Measurements from ENCODE around the gene ZNF688. TPM values are rescaled to one million over a fixed set of nuclear protein-coding genes. Genes with fewer than 3 reads are reported as not detected.

The ZNF688 gene
- total and polyA plus RNA-seq, 9 of the 15 experiments (the other 6 are each of a cell fraction or from before 2014, with no cell fraction given), result 0.48 to 12.9 (median 4.5) TPM

DNA sequence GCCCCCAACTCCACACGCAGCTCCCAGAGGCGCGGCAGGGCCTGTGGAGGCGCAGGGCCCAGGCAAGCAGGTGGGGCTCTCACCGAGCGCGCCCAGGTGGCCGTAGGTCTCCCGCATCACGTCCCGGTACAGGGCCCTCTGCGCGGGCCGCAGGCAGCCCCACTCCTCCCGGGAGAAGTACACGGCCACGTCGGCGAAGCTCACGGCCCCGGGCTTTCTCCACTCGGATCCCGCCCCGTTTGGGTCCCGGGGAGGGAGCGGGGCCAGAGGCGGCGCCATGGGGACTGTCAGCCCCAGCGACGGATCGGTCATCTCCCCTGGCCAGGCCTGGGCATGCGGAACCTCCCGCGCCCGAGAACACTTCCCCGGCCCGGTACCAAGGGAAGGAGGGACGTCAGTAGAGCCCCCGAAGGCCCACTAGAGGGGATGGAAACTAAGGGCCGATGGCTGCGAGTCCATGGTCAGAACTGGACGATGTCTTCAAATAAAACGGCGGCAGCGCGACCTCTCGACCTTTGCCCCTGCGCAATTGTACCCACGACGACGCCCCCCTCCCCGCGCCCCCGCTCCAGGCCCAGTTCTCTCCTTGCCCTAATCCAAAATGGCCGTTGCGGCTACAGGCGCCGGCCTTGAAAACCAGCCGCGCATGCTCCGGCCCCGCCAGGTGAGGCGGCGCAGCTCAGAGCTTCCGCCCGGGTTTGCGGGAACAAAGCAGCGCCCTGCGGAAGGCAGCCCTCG lies 37.0 kb downstream of the ZNF688 start, which contains the start of gene ZNF747 (continued):
- TF ChIP-seq MAZ (CRISPR knock-in tag; conservative IDR thresholded peaks at IDR 0.05 in 1 of 2, IDR thresholded peaks at IDR 0.05 in 1 of 2) (peak in 1 of 2 experiments; percentile 70; a peak in 1 of 4 replicates), MAFF (IDR thresholded peaks at IDR 0.05; ENCODE audit: low read length) (no peak), GTF2F1 (IDR thresholded peaks at IDR 0.05; ENCODE audit: low read depth, low read length) (0 out of 2 replicates have a peak, but pooled peaks have one; percentile 58), ZNF584 (CRISPR knock-in tag; IDR thresholded peaks at IDR 0.05; ENCODE audit: low read depth) (peak; percentile 65), TBL1XR1 (IDR thresholded peaks at IDR 0.05; ENCODE audit: low read length in 2 of 2) (0 out of 4 replicates have a peak, but pooled peaks of 1 of the 2 experiments have one; percentile 46), GABPB1 (CRISPR knock-in tag; IDR thresholded peaks at IDR 0.05) (peak; percentile 80), ZNF57 (CRISPR knock-in tag; IDR thresholded peaks at IDR 0.05) (no peak), CCAR2 (IDR thresholded peaks at IDR 0.05; ENCODE audit: low read depth, low read length) (no peak), ZKSCAN3 (CRISPR knock-in tag; IDR thresholded peaks at IDR 0.05) (no peak), CBX8 (IDR thresholded peaks at IDR 0.05; ENCODE audit: borderline replicate concordance, extremely low read depth, low read depth, low read length, poor library complexity, severe bottlenecking) (no peak), EP400 (IDR thresholded peaks at IDR 0.05) (peak; percentile 79; the same call in 1 of the 2 replicates), ETV1 (tag; conservative IDR thresholded peaks at IDR 0.05; ENCODE audit: low read depth) (peak; percentile 36; the same call in 1 of the 2 replicates), KAT8 (IDR thresholded peaks at IDR 0.05; ENCODE audit: low read depth) (no peak), ZBTB40 (IDR thresholded peaks at IDR 0.05) (peak; percentile 76), ZBTB40 (CRISPR knock-in tag; IDR thresholded peaks at IDR 0.05) (no peak), KLF16 (IDR thresholded peaks at IDR 0.05) (0 out of 2 replicates have a peak, but pooled peaks have one; percentile 5)
- TF ChIP-seq, protein P1, sequence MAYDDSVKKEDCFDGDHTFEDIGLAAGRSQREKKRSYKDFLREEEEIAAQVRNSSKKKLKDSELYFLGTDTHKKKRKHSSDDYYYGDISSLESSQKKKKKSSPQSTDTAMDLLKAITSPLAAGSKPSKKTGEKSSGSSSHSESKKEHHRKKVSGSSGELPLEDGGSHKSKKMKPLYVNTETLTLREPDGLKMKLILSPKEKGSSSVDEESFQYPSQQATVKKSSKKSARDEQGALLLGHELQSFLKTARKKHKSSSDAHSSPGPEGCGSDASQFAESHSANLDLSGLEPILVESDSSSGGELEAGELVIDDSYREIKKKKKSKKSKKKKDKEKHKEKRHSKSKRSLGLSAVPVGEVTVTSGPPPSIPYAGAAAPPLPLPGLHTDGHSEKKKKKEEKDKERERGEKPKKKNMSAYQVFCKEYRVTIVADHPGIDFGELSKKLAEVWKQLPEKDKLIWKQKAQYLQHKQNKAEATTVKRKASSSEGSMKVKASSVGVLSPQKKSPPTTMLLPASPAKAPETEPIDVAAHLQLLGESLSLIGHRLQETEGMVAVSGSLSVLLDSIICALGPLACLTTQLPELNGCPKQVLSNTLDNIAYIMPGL (CRISPR knock-in tag; IDR thresholded peaks at IDR 0.05), result peak; percentile 39; the same call in 1 of the 2 replicates
